Liver (tissue), 9 donors: ENCODE results near the gene INHBB. TPM values are rescaled to one million over a fixed set of nuclear protein-coding genes. Genes with fewer than 3 reads are reported as not detected.
A peak's percentile ranks its signal among the peaks of the same experiment; 100 is the strongest.

ENCODE experiments used
- DNase-seq: peaks from one replicate; pipeline ENCODE4 v3.0.0-alpha.2; 2017; ENCODE audit warnings: low spot score
- H3K27ac ChIP-seq, 2 donors: one replicate each; pipeline ENCODE4 v1.7.0; 2013; ENCODE audit warnings: inconsistent platforms in 2 of 2, low read length in 2 of 2, control low read depth in 1 of 2, low read depth in 1 of 2, mild to moderate bottlenecking in 1 of 2
- H3K27me3 ChIP-seq, 4 donors: one replicate each; pipeline versions ENCODE4 v1.6.1 to v1.7.0; 2013; ENCODE audit warnings: low read length in 3 of 4, inconsistent platforms in 1 of 4, mild to moderate bottlenecking in 1 of 4, moderate library complexity in 1 of 4; ENCODE audit not compliant: control insufficient read depth in 4 of 4, insufficient read depth in 4 of 4
- H3K36me3 ChIP-seq, 4 donors: one replicate each; pipeline versions ENCODE4 v1.6.1 to v1.7.0; 2013; ENCODE audit warnings: low read length in 3 of 4, mild to moderate bottlenecking in 3 of 4, low read depth in 1 of 4, moderate library complexity in 1 of 4; ENCODE audit not compliant: control insufficient read depth in 4 of 4, insufficient read depth in 3 of 4
- H3K4me1 ChIP-seq, 4 donors: one replicate each; pipeline versions ENCODE4 v1.6.1 to v1.7.0; 2013; ENCODE audit warnings: low read length in 3 of 4, mild to moderate bottlenecking in 3 of 4, moderate library complexity in 1 of 4; ENCODE audit not compliant: control insufficient read depth in 4 of 4, insufficient read depth in 4 of 4
- H3K4me3 ChIP-seq, 3 donors: one replicate each; pipeline versions ENCODE4 v1.6.1 to v1.7.0; 2013; ENCODE audit warnings: low read length in 3 of 3, control low read depth in 1 of 3, low read depth in 1 of 3, mild to moderate bottlenecking in 1 of 3
- H3K9ac ChIP-seq, 2 donors: one replicate each; pipeline ENCODE4 v1.7.0; 2013; ENCODE audit warnings: low read length in 2 of 2, mild to moderate bottlenecking in 2 of 2, moderate library complexity in 2 of 2, control low read depth in 1 of 2, low read depth in 1 of 2
- H3K9me3 ChIP-seq, 4 donors: one replicate each; pipeline versions ENCODE4 v1.6.1 to v1.7.0; 2013; ENCODE audit warnings: low read length in 3 of 4; ENCODE audit not compliant: control insufficient read depth in 4 of 4
- CTCF ChIP-seq: fragments of 150-350 bp; IDR thresholded peaks from 2 replicates; pipeline ENCODE4 v1.5.1; 2017; ENCODE audit warnings: improper control_type of control experiment, low read depth, low read length; ENCODE audit not compliant: missing input control
- EGR1 ChIP-seq, 2 donors: IDR thresholded peaks; 2 replicates each; pipeline ENCODE4 v1.6.1; 2016 to 2018; ENCODE audit warnings: antibody characterized with exemption in 2 of 2, low read depth in 2 of 2
- FOXA2 ChIP-seq: IDR thresholded peaks from 2 replicates; pipeline ENCODE4 v1.6.1; 2016; ENCODE audit warnings: antibody characterized with exemption
- GABPA ChIP-seq, 2 donors: IDR thresholded peaks in 1 of 2; conservative IDR thresholded peaks in 1 of 2; 2 replicates each; pipeline ENCODE4 v1.6.1; 2016; ENCODE audit warnings: antibody characterized with exemption in 2 of 2, mild to moderate bottlenecking in 1 of 2, moderate library complexity in 1 of 2
- HNF4A ChIP-seq, 2 donors: conservative IDR thresholded peaks; 2 replicates each; pipeline ENCODE4 v1.6.1; 2016; ENCODE audit warnings: antibody characterized with exemption in 2 of 2, mild to moderate bottlenecking in 2 of 2
- HNF4G ChIP-seq: IDR thresholded peaks from 2 replicates; pipeline ENCODE4 v1.6.1; 2016; ENCODE audit warnings: antibody characterized with exemption
- JUND ChIP-seq, 2 donors: IDR thresholded peaks; 2 replicates each; pipeline ENCODE4 v1.6.1; 2016; ENCODE audit warnings: antibody characterized with exemption in 2 of 2
- MAX ChIP-seq: IDR thresholded peaks from 2 replicates; pipeline ENCODE4 v1.6.1; 2016; ENCODE audit warnings: antibody characterized with exemption
- NR2F2 ChIP-seq: IDR thresholded peaks from 2 replicates; pipeline ENCODE4 v1.6.1; 2016; ENCODE audit warnings: antibody characterized with exemption
- RAD21 ChIP-seq, 2 donors: IDR thresholded peaks; 2 replicates each; pipeline ENCODE4 v1.6.1; 2016; ENCODE audit warnings: antibody characterized with exemption in 2 of 2, mild to moderate bottlenecking in 2 of 2
- REST ChIP-seq: IDR thresholded peaks from 2 replicates; pipeline ENCODE4 v1.6.1; 2016; ENCODE audit warnings: antibody characterized with exemption, mild to moderate bottlenecking
- RXRA ChIP-seq, 2 donors: IDR thresholded peaks; 2 replicates each; pipeline ENCODE4 v1.6.1; 2017 to 2018; ENCODE audit warnings: antibody characterized with exemption in 2 of 2, mild to moderate bottlenecking in 1 of 2
- SP1 ChIP-seq: IDR thresholded peaks from 2 replicates; pipeline ENCODE4 v1.6.1; 2018; ENCODE audit warnings: antibody characterized with exemption, mild to moderate bottlenecking
- TAF1 ChIP-seq: conservative IDR thresholded peaks from 2 replicates; pipeline ENCODE4 v1.6.1; 2016; ENCODE audit warnings: antibody characterized with exemption, mild to moderate bottlenecking
- WGBS: extraction: QIAGEN DNeasy Blood & Tissue Kit; methylation state at CpG from one replicate; pipeline ENCODE4 v1.1.7; 2013; 5-methylcytosine and 5-hydroxymethylcytosine counted together
- polyA plus RNA-seq, 2 donors: library from polyadenylated mRNA; stranded (reverse) in 1 of 2; unstranded in 1 of 2; fragments of 200-250 nt in 1 of 2; fragments of >200 nt in 1 of 2; fragmentation: Nextera tagmentation in 1 of 2; extraction: Ambion mirVana in 1 of 2; gene quantifications; one replicate each; pipeline versions ENCODE4 v1.2.1 to v1.2.3, GENCODE V29; 2013 to 2015
- total RNA-seq, 2 donors: library from RNA; depleted of rRNA; stranded (reverse); fragments of >200 nt; gene quantifications; one replicate each; pipeline ENCODE4 v1.2.3, GENCODE V29; 2014
- donor health status: healthy.
- donor health status: healthy.
- donor health status: healthy.
- donor health status: healthy.
- donor health status: healthy.

INHBB gene
- total and polyA plus RNA-seq, 4 donors, result 0.36 to 7.4 (median 2.1) TPM

- Histone ChIP-seq H3K9ac (no peak overlapping the region), H3K4me1 (peaks cover 4 to 11% (median 10%) of the 10 kb centered on the region in 4 donors), H3K27me3 (no peaks in the 10 kb centered on the region), H3K27ac (no peak overlapping the region), H3K36me3 (no peaks in the 10 kb centered on the region), H3K9me3 (no peaks in the 10 kb centered on the region), H3K4me3 (no peak overlapping the region)
- no peak for TF ChIP-seq HNF4A (conservative IDR thresholded peaks at IDR 0.05)
- TF ChIP-seq HNF4G, result no peak
- TF ChIP-seq FOXA2, result no peak
- no peak for TF ChIP-seq SP1
- no peak for TF ChIP-seq EGR1 (IDR thresholded peaks at IDR 0.05; ENCODE audit: low read depth in 2 of 2)
- no peak for TF ChIP-seq TAF1
- no peak for TF ChIP-seq GABPA (IDR thresholded peaks at IDR 0.05 in 1 of 2, conservative IDR thresholded peaks at IDR 0.05 in 1 of 2)
- TF ChIP-seq NR2F2, result no peak
- WGBS, result 94% methylated on average over 13 of the region's 13 CpGs
- DNase-seq, result no peak
Measured at GRCh38 chr2:120383631-120384340, 37.9 kb downstream of the INHBB start.

- Histone ChIP-seq H3K27me3 (no peaks in the 10 kb centered on the region), H3K4me3 (no peak overlapping the region), H3K9ac (no peak overlapping the region), H3K9me3 (no peaks in the 10 kb centered on the region), H3K36me3 (no peaks in the 10 kb centered on the region), H3K27ac (no peak overlapping the region), H3K4me1 (peaks cover 4 to 11% (median 10%) of the 10 kb centered on the region in 4 donors)
- peak; percentile 56 for DNase-seq
- 46% methylated on average over 13 of the region's 13 CpGs for WGBS
- TF ChIP-seq RXRA (IDR thresholded peaks at IDR 0.05) (peak; percentile 93 to 97), REST (peak; percentile 6), FOXA2 (peak; percentile 21), CTCF (no peak), SP1 (peak; percentile 94), NR2F2 (peak; percentile 60), JUND (IDR thresholded peaks at IDR 0.05) (no peak), RAD21 (IDR thresholded peaks at IDR 0.05) (peak in 1 of 2 donors; percentile 58), HNF4A (conservative IDR thresholded peaks at IDR 0.05) (peak; percentile 95 to 98), EGR1 (IDR thresholded peaks at IDR 0.05; ENCODE audit: low read depth in 2 of 2) (no peak), HNF4G (peak; percentile 90), MAX (no peak)
Measured at GRCh38 chr2:120384486-120385354, 38.8 kb downstream of the INHBB start.
